Endothelial cell of umbilical vein (primary cell): ENCODE data around the gene PLBD2. TPM values are rescaled to one million over a fixed set of nuclear protein-coding genes. Genes with fewer than 3 reads are reported as not detected.

ENCODE experiments used
- BruUV-seq: library from RNA; stranded (reverse); fragments of 400-500 nt; replicated peaks from 2 replicates; lab custom pipeline; 2021; lab: Mats Ljungman, UMichigan
- CTCF ChIA-PET: fragments of 300-600, 350-600 bp; sonication (Branson Sonifier 250); formaldehyde crosslinking; loops from one replicate; lab custom pipeline; 2021; ENCODE audit warnings: antibody characterized with exemption, inconsistent platforms; lab: Charles Lee
- POLR2A ChIA-PET: fragments of 300-600, 350-600 bp; sonication (Branson Sonifier 250); formaldehyde crosslinking; loops from one replicate; lab custom pipeline; 2021; ENCODE audit warnings: antibody characterized with exemption, inconsistent platforms; lab: Charles Lee
- DNase-seq: peaks from one replicate; pipeline ENCODE4 v3.0.0-alpha.2; 2011; ENCODE audit warnings: low read depth, low spot score
- FAIRE-seq: peaks from 2 replicates; lab custom pipeline; 2011; peaks lifted over from hg19 to GRCh38; lab: Jason Lieb, UNC
- H2AFZ ChIP-seq: 2 replicates; pipeline ENCODE4 v1.6.0; 2012; ENCODE audit warnings: low read depth, low read length, control low read depth, inconsistent platforms
- H3K27ac ChIP-seq: 2 replicates; pipeline ENCODE4 v1.5.1; 2011; ENCODE audit warnings: low read depth, mild to moderate bottlenecking, control low read depth, low read length, moderate library complexity; ENCODE audit not compliant: insufficient read depth
- H3K27me3 ChIP-seq, 2 experiments: 2 replicates each; pipeline versions ENCODE4 v1.6.0 to v1.6.1; 2011; ENCODE audit warnings: low read length in 2 of 2, mixed read lengths in 1 of 2; ENCODE audit not compliant: control insufficient read depth in 2 of 2, insufficient read depth in 2 of 2
- H3K36me3 ChIP-seq, 2 experiments: 2 replicates in 1 of 2; 3 replicates in 1 of 2; pipeline ENCODE4 v1.5.1; 2011; ENCODE audit warnings: low read length in 2 of 2, mild to moderate bottlenecking in 1 of 2, moderate library complexity in 1 of 2; ENCODE audit not compliant: control insufficient read depth in 2 of 2, insufficient read depth in 2 of 2; ENCODE audit errors: extremely low read depth in 1 of 2
- H3K4me1 ChIP-seq: 3 replicates; pipeline ENCODE4 v1.5.1; 2011; ENCODE audit warnings: mild to moderate bottlenecking, low read length; ENCODE audit not compliant: control insufficient read depth, insufficient read depth; ENCODE audit errors: extremely low read depth
- H3K4me2 ChIP-seq: 2 replicates; pipeline ENCODE4 v1.6.1; 2011; ENCODE audit warnings: low read length, control low read depth, mixed read lengths; ENCODE audit not compliant: insufficient read depth
- H3K4me3 ChIP-seq, 3 experiments: fragments of 200-600 bp in 1 of 3; sonication (generic), shearing (Covaris generic) in 1 of 3; replicated peaks in 1 of 3; 2 replicates each; pipeline ENCODE4 v1.5.1; 2011 to 2016; ENCODE audit warnings: control low read depth in 3 of 3, low read length in 3 of 3, mild to moderate bottlenecking in 2 of 3, inconsistent platforms in 1 of 3, low read depth in 1 of 3, moderate library complexity in 1 of 3; ENCODE audit not compliant: insufficient read depth in 1 of 3
- H3K79me2 ChIP-seq: 2 replicates; pipeline ENCODE4 v1.6.0; 2012; ENCODE audit warnings: low read length, inconsistent platforms; ENCODE audit not compliant: control insufficient read depth, insufficient read depth
- H3K9ac ChIP-seq: replicated peaks from 2 replicates; pipeline ENCODE3; 2011; ENCODE audit warnings: low read length, control low read depth; ENCODE audit not compliant: insufficient read depth; ENCODE audit errors: extremely low read depth
- H3K9me1 ChIP-seq: replicated peaks from 3 replicates; pipeline ENCODE4 v1.6.0; 2011; ENCODE audit warnings: mild to moderate bottlenecking, low read length; ENCODE audit not compliant: control insufficient read depth, insufficient read depth; ENCODE audit errors: extremely low read depth
- H3K9me3 ChIP-seq: replicated peaks from 2 replicates; pipeline ENCODE4 v1.5.1; 2012; ENCODE audit warnings: low read length, inconsistent platforms; ENCODE audit not compliant: control insufficient read depth, insufficient read depth
- H4K20me1 ChIP-seq: replicated peaks from 2 replicates; pipeline ENCODE3; 2011; ENCODE audit warnings: mild to moderate bottlenecking, low read length; ENCODE audit not compliant: control insufficient read depth, insufficient read depth; ENCODE audit errors: extremely low read depth
- CTCF ChIP-seq, 2 donors: IDR thresholded peaks; 1 replicate in 1 of 2; 2 replicates in 1 of 2; pipeline ENCODE4 v1.5.1; 2011; ENCODE audit warnings: low read length in 2 of 2, mild to moderate bottlenecking in 2 of 2, moderate library complexity in 2 of 2, control low read depth in 1 of 2, inconsistent platforms in 1 of 2, low read depth in 1 of 2; ENCODE audit not compliant: insufficient read depth in 1 of 2; ENCODE audit errors: extremely low read depth in 1 of 2
- EZH2 ChIP-seq: IDR thresholded peaks from 2 replicates; pipeline ENCODE4 v1.6.1; 2012; ENCODE audit warnings: borderline replicate concordance, low read depth, mild to moderate bottlenecking, moderate library complexity, low read length, inconsistent platforms; ENCODE audit not compliant: severe bottlenecking
- FOS ChIP-seq: IDR thresholded peaks from 2 replicates; pipeline ENCODE4 v1.6.1; 2011; ENCODE audit warnings: mild to moderate bottlenecking, low read length, moderate library complexity, borderline replicate concordance; ENCODE audit not compliant: insufficient read depth
- GATA2 ChIP-seq: IDR thresholded peaks from 2 replicates; pipeline ENCODE4 v1.7.0; 2011; ENCODE audit warnings: low read depth, mild to moderate bottlenecking, moderate library complexity, mixed read lengths, low read length; ENCODE audit not compliant: insufficient read length, insufficient read depth
- JUN ChIP-seq: IDR thresholded peaks from 2 replicates; pipeline ENCODE4 v1.6.1; 2011; ENCODE audit warnings: borderline replicate concordance, low read depth; ENCODE audit not compliant: insufficient read length, insufficient read depth
- MAX ChIP-seq: IDR thresholded peaks from 2 replicates; pipeline ENCODE4 v1.6.1; 2011; ENCODE audit not compliant: insufficient read depth, insufficient read length
- MYC ChIP-seq: IDR thresholded peaks from one replicate; pipeline ENCODE4 v1.6.1; 2011; ENCODE audit warnings: mild to moderate bottlenecking, low read depth, low read length
- POLR2A ChIP-seq: IDR thresholded peaks from 2 replicates; pipeline ENCODE4 v1.6.1; 2012; ENCODE audit warnings: low read depth, mild to moderate bottlenecking, control low read depth, low read length
- POLR2AphosphoS5 ChIP-seq: IDR thresholded peaks from 2 replicates; pipeline ENCODE4 v1.6.1; 2012; ENCODE audit warnings: low read depth, mild to moderate bottlenecking, control low read depth, low read length, moderate library complexity; ENCODE audit not compliant: insufficient read depth
- dilution Hi-C: fragments of 300-500 bp; cut with MboI; formaldehyde crosslinking; loops from one replicate; pipeline ENCODE4 v1.15.0; 2019; ENCODE audit warnings: low sequenced_read_pairs; ENCODE audit not compliant: extremely low pct_ligation_motif_present
- intact Hi-C: fragments of 100-400 bp; cut with micrococcal nuclease; formaldehyde crosslinking; loops from one replicate; pipeline ENCODE4 v1.10.0; 2022
- polyA plus RNA-seq, 4 experiments: library from polyadenylated mRNA; depleted of rRNA in 3 of 4; stranded (reverse) in 3 of 4; unstranded in 1 of 4; fragments of >200 nt; gene quantifications; 2 replicates each; pipeline versions ENCODE4 v1.2.1 to v1.2.3, GENCODE V29; 2011 to 2012; ENCODE audit warnings: missing spikeins in 1 of 4
- total RNA-seq: library from RNA; stranded (reverse); gene quantifications from 2 replicates; pipeline ENCODE4 v1.2.3, GENCODE V29; 2021

Gene PLBD2
- total and polyA plus RNA-seq, 2 donors (not counting 3 experiments of a cell fraction or from before 2014, with no cell fraction given): 24.4 to 46.8 TPM

GRCh38 chr12:113398346-113399290, 40.2 kb downstream of the PLBD2 start:
- no peaks in the 10 kb centered on the region for H3K27me3 ChIP-seq
- TF ChIP-seq FOS: no peak
- dilution Hi-C loops (no loop called here), intact Hi-C loops (no loop called here)
- BruUV-seq: no TSS peak
- no peak overlapping the region for H2AFZ ChIP-seq
- no peak overlapping the region for H3K27ac ChIP-seq
- H4K20me1 ChIP-seq: no peaks in the 10 kb centered on the region
- H3K9ac ChIP-seq: no peak overlapping the region
- no peaks in the 10 kb centered on the region for H3K79me2 ChIP-seq
- no peak overlapping the region for H3K4me2 ChIP-seq
- no peaks in the 10 kb centered on the region for H3K9me1 ChIP-seq
- H3K4me3 ChIP-seq: no peak overlapping the region
- ChIA-PET POLR2A (no interaction called here), CTCF (interaction anchor here (0.7 to 1.2 kb wide), 2 partner anchors 27 to 29 kb away, joined by 3 to 5 read pairs; no protein-coding TSS in a partner anchor)
- H3K9me3 ChIP-seq: no peaks in the 10 kb centered on the region
- DNase-seq (no peak), FAIRE-seq (no peak)
- H3K4me1 ChIP-seq: no peaks in the 10 kb centered on the region
- no peaks in the 10 kb centered on the region for H3K36me3 ChIP-seq

- no peak for TF ChIP-seq GATA2
- TF ChIP-seq MAX: no peak
- no peak for TF ChIP-seq EZH2
- no peak for TF ChIP-seq MYC
- no peak for TF ChIP-seq POLR2A
- no peak for TF ChIP-seq POLR2AphosphoS5
- TF ChIP-seq JUN: no peak
- no peak for TF ChIP-seq FOS
- no peak for TF ChIP-seq CTCF (IDR thresholded peaks at IDR 0.05; ENCODE audit: extremely low read depth in 1 of 2, insufficient read depth in 1 of 2, low read depth in 1 of 2, low read length in 2 of 2)
- no peak overlapping the region for H3K27ac ChIP-seq
- H3K9ac ChIP-seq: no peak overlapping the region
- CTCF ChIA-PET: interaction anchor here (1.2 kb wide), 1 partner anchor 26 kb away, joined by 5 read pairs; no protein-coding TSS in a partner anchor
- H3K9me1 ChIP-seq: no peaks in the 10 kb centered on the region
- H3K4me1 ChIP-seq: no peaks in the 10 kb centered on the region
- intact Hi-C loops: no loop called here
- BruUV-seq: no TSS peak
- no peaks in the 10 kb centered on the region for H3K27me3 ChIP-seq
- POLR2A ChIA-PET: no interaction called here
- H3K9me3 ChIP-seq: no peaks in the 10 kb centered on the region
- H3K4me2 ChIP-seq: no peak overlapping the region
- no peaks in the 10 kb centered on the region for H3K79me2 ChIP-seq
- no peaks in the 10 kb centered on the region for H3K36me3 ChIP-seq
- no peak overlapping the region for H2AFZ ChIP-seq
- DNase-seq (no peak), FAIRE-seq (no peak)
- dilution Hi-C loops: no loop called here
- H4K20me1 ChIP-seq: no peaks in the 10 kb centered on the region
- H3K4me3 ChIP-seq: no peak overlapping the region
Measured at GRCh38 chr12:113399490-113399889, 41.1 kb downstream of the PLBD2 start.
